Thyroid gland (tissue), 4 donors: ENCODE measurements around the gene FAM200C.

Source experiments
- CTCF ChIP-seq, 6 experiments: fragments of 200-600 bp in 3 of 6; fragments of 450-650 bp in 3 of 6; sonication (generic) in 3 of 6; IDR thresholded peaks; one replicate each; pipeline ENCODE4 v1.5.1; 2016 to 2019; ENCODE audit warnings: antibody characterized with exemption in 6 of 6, mild to moderate bottlenecking in 2 of 6, inconsistent platforms in 1 of 6, moderate library complexity in 1 of 6
- POLR2A ChIP-seq, 2 donors: fragments of 450-650 bp; IDR thresholded peaks; one replicate each; pipeline ENCODE4 v1.6.1; 2017; ENCODE audit warnings: antibody characterized with exemption in 2 of 2, mild to moderate bottlenecking in 2 of 2, moderate library complexity in 1 of 2

GRCh38 chr5:160371294-160371693 lies 28.6 kb downstream of the FAM200C start:
- TF ChIP-seq CTCF (IDR thresholded peaks at IDR 0.05) (no peak), POLR2A (IDR thresholded peaks at IDR 0.05) (no peak)
